ENCODE data around the gene IRF6.

IRF6 gene

DNA sequence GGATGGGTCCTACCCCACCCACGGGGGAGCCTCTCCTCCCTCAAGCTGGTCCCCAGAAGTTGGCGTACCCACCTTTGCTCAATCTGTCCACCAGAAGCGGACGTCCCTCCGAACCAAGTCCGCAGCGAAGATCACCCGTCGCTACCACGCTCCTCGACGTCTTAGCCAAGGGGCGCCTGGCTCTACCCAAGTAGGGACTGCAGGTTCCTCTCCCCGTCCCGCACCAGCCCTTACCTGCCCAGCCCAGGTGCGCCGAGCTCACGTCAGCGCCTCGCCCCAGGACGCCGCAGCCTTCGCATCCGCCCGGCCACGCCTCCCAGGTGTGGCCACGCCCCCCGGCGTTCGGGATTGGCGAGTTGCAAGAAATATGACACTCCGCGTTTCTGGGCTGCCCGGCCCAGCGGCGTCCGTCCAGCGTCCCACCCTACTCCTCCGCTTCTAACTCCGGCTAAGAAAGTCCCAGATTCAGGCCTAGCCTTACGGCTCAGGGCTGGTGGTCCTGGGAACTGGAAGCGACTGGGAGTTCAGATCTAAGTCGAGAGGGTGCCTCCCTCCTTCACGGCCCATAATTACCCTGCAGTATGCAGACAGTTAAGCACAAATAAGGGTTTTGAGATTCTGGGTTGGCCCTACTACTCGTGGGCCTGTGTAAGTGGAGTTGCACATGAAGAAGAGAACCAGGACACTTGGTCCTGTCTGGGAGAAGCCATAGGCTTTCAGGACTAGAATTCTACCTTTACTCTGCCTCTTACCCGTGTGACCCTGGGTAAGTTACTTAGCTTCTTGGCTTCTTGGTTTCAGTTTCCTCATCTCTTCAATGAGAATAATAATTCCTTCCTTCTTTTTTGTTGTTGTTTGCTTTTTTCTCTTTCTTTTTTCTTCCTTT lies at the start of gene IRF6:
TSS of gene IRF6 (minus strand) at position 268 of the 886 bp plus-strand sequence. CDS start 4,729 bp downstream, outside the sequence.
- peak; percentile 60 for DNase-seq (ENCODE audit: low read depth)

DNA sequence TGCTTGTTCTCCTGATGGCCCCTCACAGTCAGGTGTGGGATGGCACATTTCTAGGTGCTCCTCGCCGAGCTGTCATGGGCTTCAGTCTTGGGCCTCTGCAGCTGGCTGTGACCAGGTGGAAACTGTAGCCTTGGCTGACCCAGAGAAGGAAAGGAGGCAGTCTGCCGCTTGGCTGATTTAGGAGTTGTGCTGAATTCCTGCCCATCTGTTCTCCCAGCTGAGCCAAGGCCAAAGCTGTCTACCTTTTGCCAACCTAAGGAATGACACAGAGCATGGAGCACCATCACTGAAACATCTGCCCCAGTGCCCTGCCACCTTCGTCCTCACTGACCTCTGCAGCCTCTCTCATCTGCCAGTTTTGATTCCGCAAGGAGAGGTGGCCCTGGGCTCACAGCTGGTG lies 49.7 kb upstream of the IRF6 start:
- DNase-seq (ENCODE audit: low read depth) = no peak

DNA sequence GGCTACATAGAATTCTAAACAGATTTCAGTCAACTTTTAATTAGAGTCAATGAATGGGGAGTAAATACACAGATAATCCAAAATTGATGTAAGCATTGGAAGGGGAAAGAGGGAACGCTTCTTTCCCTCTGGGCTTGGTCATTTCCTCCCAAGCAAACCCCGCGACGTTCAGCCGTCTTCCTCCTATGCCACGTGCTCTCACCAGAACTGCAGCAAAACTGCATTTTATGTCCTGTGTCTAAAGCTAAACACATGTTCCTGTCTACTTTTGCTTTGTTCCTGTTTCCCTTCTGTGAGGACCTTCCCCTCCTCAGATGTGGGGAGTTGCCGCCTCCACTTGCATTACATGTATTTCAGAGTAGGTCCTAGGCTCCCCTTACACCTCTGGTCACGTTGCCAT lies 49.1 kb upstream of the IRF6 start:
- DNase-seq (ENCODE audit: low read depth) = no peak

DNA sequence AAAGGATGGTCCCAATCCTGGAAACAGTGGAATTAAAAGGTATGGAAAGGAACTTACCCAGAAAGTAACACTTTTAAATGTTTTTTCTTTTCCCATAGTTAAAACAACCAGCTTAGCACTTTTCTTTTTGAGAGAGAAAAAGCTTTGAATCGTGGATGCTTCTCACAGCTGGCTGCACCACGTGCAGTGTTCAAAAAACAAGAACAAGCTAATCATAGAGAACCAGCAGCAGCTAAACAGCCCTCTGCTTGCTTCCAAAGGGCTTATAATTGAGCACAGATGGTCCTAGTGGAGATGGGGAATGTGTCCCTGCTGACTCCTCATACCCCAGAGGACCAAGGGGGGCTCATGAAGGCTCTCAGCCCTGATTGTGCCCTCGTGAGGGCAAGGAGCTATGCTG lies 48.3 kb upstream of the IRF6 start:
- DNase-seq (ENCODE audit: low read depth) = no peak

- DNase-seq (ENCODE audit: low read depth) = no peak
Observed at GRCh38 chr1:209853676-209854075, 47.7 kb upstream of the IRF6 start.

DNA sequence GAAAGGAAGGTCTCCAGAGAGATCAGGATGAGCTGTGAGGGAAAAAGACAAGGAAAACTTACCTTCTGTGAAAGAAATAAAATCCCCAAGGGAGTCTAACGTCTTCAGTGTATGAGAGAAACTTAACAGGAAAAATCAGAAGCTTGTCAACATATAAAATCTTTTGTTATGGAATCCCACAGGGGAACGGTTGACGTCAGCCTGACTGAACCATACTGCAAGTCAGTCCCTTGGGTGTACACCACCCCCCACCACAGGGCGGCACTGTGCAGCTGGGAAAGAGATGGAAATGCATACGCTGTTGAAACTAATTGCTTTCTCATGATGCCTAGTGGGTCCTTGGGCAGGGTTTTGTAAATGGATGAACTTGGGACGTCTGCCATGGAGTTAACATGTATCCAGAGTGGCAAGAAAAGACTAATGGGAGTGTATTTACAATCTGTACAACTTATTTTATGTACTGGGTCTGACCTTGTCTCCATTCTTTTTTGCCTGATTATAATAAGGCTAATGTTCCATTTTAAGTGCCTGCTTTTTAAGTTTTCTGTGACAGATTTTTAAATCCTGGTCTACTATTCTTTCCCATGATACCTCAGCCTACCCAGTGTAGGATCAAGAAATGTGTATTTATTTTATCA lies 44.5 kb upstream of the IRF6 start:
- no peak for DNase-seq (ENCODE audit: low read depth)

DNA sequence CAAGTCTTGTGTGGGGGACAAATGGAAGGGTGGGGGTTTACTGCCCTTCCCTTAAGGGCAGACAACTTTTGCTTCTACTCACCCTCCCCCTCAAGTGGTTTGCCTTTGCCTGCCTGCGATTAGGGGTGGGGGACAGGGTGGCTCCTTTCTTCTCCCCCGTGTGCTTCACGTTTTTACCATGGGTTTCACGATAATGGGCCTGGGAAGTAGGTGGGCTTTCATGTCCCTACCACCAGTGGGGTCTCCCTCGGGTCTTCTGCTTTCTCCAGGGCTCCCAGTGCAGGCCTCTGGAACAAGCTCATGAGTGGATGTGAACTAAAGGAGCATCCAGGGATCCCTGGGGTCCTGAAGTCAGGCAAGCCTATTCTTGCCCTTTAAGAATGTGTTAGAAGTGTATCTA lies 43.4 kb upstream of the IRF6 start:
- DNase-seq (ENCODE audit: low read depth) = no peak

DNA sequence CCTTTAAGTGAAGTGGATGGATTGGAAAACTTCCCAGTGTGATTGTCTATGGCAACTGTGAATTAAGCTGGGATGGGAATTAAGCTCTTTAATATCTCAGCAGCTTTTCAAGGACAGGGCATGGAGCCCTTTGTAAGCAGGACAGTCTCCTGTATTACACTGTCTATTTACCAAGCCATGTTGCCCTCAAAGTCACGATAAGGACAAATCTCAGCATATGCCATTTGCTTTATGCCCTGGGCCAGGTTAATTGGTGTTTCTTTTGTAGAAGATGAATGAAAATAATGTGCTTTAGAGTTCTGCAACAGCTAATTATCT lies 39.4 kb upstream of the IRF6 start:
- DNase-seq (ENCODE audit: low read depth) = no peak

- no peak for DNase-seq (ENCODE audit: low read depth)
Observed at GRCh38 chr1:209844695-209845407, 38.9 kb upstream of the IRF6 start.

- DNase-seq (ENCODE audit: low read depth) = no peak
Observed at GRCh38 chr1:209840611-209841010, 34.7 kb upstream of the IRF6 start.

- no peak for DNase-seq (ENCODE audit: low read depth)
Observed at GRCh38 chr1:209839875-209840546, 34.1 kb upstream of the IRF6 start.

- no peak for DNase-seq (ENCODE audit: low read depth)
Observed at GRCh38 chr1:209838537-209838936, 32.6 kb upstream of the IRF6 start.

DNA sequence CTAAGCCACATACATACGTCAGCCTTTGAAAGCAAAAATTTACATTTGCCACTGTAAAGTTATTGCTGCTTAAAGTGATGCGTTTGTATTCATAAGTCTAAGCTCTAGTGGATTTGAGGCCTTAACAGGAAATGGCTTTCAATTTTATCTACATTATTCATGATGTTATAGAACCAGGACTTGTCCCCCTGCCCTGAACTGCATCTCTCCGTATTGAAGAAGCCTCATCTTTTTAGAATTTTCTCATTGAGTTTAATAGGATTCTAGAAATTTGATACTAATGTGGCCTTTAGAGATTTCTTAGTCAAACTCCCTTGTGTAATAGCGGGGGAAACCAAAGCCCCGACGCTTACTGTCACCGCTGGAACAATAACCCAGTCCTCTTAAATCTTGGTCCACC lies 31.7 kb upstream of the IRF6 start:
- DNase-seq (ENCODE audit: low read depth) = no peak

- no peak for DNase-seq (ENCODE audit: low read depth)
Observed at GRCh38 chr1:209835782-209836298, 29.9 kb upstream of the IRF6 start.

GRCh38 chr1:209831615-209832014 lies 25.7 kb upstream of the IRF6 start:
- no peak for DNase-seq (ENCODE audit: low read depth)

DNA sequence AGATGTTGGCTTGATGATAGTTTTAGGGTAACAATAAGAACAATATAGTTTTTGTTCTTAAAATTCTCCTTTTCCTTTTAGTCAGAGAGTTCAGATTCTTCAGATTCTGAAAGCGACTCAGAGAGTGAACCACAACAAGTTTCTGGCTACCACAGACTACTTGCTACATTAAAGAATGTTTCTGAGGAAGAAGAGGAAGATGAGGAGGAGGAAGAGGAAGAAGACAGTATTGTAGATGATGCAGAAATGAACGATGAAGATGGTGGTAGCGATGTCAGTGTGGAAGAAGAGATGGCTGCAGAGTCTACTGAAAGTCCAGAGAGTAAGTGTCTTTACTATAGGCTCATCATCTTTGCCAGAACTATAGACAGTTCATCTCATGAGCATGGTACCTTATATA lies 24.8 kb upstream of the IRF6 start:
- no peak for DNase-seq (ENCODE audit: low read depth)

DNA sequence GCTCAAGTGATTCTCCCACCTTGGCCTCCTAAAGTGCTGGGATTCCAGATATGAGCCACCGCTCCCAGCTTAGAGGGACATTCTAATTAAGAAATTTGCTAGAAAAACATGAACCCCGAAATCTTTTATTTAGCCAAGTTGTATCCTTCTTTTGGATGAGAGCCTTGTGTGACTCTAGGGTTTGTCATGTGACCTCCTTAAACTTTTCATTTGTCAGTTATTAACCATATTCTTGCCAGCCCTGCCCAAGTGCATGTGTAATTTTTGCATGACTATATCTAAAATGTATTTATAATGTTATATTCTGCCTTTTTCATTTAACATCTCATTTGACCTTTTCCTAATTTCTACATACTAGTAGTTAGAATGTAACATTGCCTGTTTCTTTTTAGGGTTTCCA lies 23.8 kb upstream of the IRF6 start:
- DNase-seq (ENCODE audit: low read depth) = no peak

DNA sequence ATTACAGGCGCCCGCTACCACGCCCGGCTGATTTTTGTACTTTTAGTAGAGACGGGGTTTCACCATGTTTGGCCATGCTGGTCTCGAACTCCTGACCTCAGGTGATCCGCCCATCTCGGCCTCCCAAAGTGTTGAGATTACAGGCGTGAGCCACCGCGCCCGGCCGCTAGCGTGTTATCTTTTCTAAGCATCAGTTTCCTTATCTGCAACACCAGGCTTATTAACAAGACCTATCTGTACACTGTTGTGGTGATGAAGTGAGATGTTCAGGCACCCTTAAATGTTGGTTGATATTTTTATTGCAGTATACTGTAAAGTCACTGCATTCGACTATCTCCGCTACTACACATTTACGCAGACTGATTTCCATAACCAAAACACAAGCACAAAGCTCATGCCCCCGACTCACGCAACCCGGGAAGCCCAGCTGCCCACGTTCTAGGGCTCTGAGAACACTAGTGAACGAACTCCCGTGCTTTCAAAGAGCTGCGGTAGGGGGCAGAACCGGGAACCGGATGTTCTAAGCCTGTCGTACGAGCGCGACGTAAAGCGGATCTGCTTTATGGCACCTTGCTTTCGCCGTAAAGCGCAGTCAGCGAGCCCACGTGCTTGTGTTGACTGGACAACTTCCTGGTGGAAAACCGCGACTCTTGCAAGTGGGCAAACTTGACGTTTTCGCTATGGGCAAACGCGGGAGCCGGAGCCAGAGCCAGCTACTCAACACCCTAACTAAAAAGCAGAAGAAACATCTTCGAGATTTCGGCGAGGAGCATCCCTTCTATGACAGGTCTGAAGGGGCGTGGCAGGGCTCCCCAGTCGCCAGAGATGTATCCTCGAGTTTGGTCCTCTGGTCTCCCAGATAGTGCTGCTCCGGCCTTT lies 21.7 kb upstream of the IRF6 start, which contains the start of gene UTP25:
TSS of gene UTP25 (plus strand) at position 589 of the 879 bp plus-strand sequence. CDS start at position 681, 92 bp downstream.
- peak; percentile 81 for DNase-seq (ENCODE audit: low read depth)

DNA sequence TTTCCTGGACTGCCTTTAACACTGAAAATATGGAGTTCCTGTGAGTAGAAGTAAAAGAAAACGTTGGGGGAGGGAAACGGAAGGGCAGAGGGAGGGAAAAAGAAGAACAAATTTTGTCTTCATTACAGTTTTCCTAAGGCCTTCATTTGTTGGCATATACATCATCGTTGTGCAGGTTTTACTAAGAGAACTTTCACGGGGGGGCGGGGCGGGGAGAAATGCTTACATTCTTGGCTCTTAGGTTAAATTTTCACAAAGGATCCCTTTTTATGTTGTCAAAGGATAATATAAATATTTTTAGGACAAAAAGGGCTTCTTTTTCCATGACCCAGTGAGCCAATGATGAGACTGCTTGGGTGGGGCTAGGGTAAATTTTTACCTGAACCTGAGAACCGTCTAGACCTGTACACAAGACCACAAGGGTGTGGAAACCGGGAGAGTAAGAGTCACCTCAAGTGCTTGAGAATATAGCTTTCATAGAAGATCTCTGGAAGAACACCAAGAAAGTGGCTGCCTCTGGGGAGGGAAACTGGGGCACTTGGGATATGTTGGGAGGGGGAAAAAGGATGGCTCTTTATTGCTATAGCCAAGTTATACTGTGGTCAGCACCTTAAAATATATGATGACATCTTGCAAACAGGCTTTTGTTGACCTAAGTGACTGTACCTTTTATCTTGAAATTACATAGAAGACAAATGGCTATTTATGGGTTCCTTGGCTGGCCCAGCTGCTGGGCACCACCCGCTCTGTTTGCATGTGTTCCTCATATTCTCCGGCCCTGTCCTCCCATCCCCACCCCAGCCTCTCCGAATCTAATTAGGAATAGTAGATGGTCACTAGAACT lies 19.9 kb upstream of the IRF6 start:
- no peak for DNase-seq (ENCODE audit: low read depth)
